ENCODE results near the gene LUZP4. TPM values are rescaled to one million over a fixed set of nuclear protein-coding genes. Genes with fewer than 3 reads are reported as not detected.

LUZP4 gene
- total and polyA plus RNA-seq, 2 of the 8 experiments (the other 6 are each of a cell fraction or from before 2014, with no cell fraction given): 0.17 TPM; not detected in 1

GRCh38 chrX:115257711-115258110 lies 31.8 kb upstream of the LUZP4 start:
- Histone ChIP-seq H3K23ac (ENCODE audit: insufficient read length) (no peak overlapping the region), H3K79me1 (ENCODE audit: low read depth, low read length) (no peaks in the 10 kb centered on the region)
- POLR2A ChIA-PET (ENCODE audit: partially characterized antibody): no interaction called here

More at GRCh38 chrX:115257711-115258110, 31.8 kb upstream of the LUZP4 start:
- no peak overlapping the region for H2BK15ac ChIP-seq (ENCODE audit: low read length)
- H3K14ac ChIP-seq (ENCODE audit: insufficient read length): no peak overlapping the region
- H4K8ac ChIP-seq (ENCODE audit: extremely low read depth, insufficient read depth, low read length): no peak overlapping the region
- H4K5ac ChIP-seq (ENCODE audit: insufficient read length, low read depth, low read length): no peak overlapping the region
- H3K18ac ChIP-seq (ENCODE audit: extremely low read depth, low read length): no peak overlapping the region
- H3K9ac ChIP-seq (replicated peaks in 1 of 4; ENCODE audit: extremely low read depth in 1 of 4, low read depth in 3 of 4, low read length in 3 of 4): no peak overlapping the region
- no peaks in the 10 kb centered on the region for H3K23me2 ChIP-seq (ENCODE audit: low read depth, low read length)
- no peaks in the 10 kb centered on the region for H3K36me3 ChIP-seq (ENCODE audit: control insufficient read depth in 2 of 4, insufficient read depth in 4 of 4, low read length in 3 of 4)
- DNase-seq (ENCODE audit: low read depth in 1 of 2, low spot score in 2 of 2) (no peak), FAIRE-seq (no peak)
- H2AK5ac ChIP-seq (ENCODE audit: low read depth, low read length): no peak overlapping the region
- H3K79me2 ChIP-seq (ENCODE audit: control insufficient read depth in 1 of 2, insufficient read depth in 2 of 2, low read length in 2 of 2): no peaks in the 10 kb centered on the region
- H2BK20ac ChIP-seq (ENCODE audit: low read length): no peak overlapping the region
- H4K20me1 ChIP-seq (replicated peaks in 1 of 2; ENCODE audit: control insufficient read depth in 1 of 2, insufficient read depth in 2 of 2, low read length in 2 of 2): no peaks in the 10 kb centered on the region
- H4K91ac ChIP-seq (replicated peaks; ENCODE audit: insufficient read length, low read length): no peak overlapping the region
- no peaks in the 10 kb centered on the region for H3K27me3 ChIP-seq (replicated peaks in 1 of 4; ENCODE audit: control insufficient read depth in 3 of 4, extremely low read depth in 1 of 4, insufficient read depth in 3 of 4, low read length in 3 of 4)
- no peak overlapping the region for H2AFZ ChIP-seq (ENCODE audit: low read length)
- no peak overlapping the region for H3K4me3 ChIP-seq (ENCODE audit: extremely low read depth in 1 of 4, insufficient read depth in 2 of 4, low read depth in 3 of 4, low read length in 4 of 4)
- H3K4me2 ChIP-seq (ENCODE audit: insufficient read depth in 1 of 2, low read depth in 2 of 2, low read length in 2 of 2): no peak overlapping the region
- H3K4ac ChIP-seq (replicated peaks; ENCODE audit: insufficient read length, low read depth, low read length): no peak overlapping the region
- CTCF ChIA-PET (ENCODE audit: partially characterized antibody): interaction anchor here (2.0 kb wide), 1 partner anchor 11 kb away, joined by 6 read pairs; no protein-coding TSS in a partner anchor
- H3K9me3 ChIP-seq (ENCODE audit: insufficient read depth in 2 of 2, low read depth in 1 of 2, low read length in 1 of 2): no peaks in the 10 kb centered on the region
- no peak overlapping the region for H3K27ac ChIP-seq (ENCODE audit: low read depth, low read length)
- no peak for TF ChIP-seq SP1 (IDR thresholded peaks at IDR 0.05; ENCODE audit: low read depth, low read length)
- no peak for TF ChIP-seq CHD1 (IDR thresholded peaks at IDR 0.05; ENCODE audit: low read depth, low read length)
- no peak for TF ChIP-seq TAF7 (optimal IDR thresholded peaks at IDR 0.05; ENCODE audit: borderline replicate concordance, low read depth, low read length)
- TF ChIP-seq YY1 (IDR thresholded peaks at IDR 0.05; ENCODE audit: low read depth, low read length): no peak
- TF ChIP-seq HDAC6 (IDR thresholded peaks at IDR 0.05; ENCODE audit: low read depth, low read length): no peak
- TF ChIP-seq, protein P1, sequence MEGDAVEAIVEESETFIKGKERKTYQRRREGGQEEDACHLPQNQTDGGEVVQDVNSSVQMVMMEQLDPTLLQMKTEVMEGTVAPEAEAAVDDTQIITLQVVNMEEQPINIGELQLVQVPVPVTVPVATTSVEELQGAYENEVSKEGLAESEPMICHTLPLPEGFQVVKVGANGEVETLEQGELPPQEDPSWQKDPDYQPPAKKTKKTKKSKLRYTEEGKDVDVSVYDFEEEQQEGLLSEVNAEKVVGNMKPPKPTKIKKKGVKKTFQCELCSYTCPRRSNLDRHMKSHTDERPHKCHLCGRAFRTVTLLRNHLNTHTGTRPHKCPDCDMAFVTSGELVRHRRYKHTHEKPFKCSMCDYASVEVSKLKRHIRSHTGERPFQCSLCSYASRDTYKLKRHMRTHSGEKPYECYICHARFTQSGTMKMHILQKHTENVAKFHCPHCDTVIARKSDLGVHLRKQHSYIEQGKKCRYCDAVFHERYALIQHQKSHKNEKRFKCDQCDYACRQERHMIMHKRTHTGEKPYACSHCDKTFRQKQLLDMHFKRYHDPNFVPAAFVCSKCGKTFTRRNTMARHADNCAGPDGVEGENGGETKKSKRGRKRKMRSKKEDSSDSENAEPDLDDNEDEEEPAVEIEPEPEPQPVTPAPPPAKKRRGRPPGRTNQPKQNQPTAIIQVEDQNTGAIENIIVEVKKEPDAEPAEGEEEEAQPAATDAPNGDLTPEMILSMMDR (IDR thresholded peaks at IDR 0.05; ENCODE audit: control extremely low read depth in 1 of 3, insufficient read depth in 1 of 3, low read depth in 1 of 3, low read length in 3 of 3): no peak
- no peak for TF ChIP-seq GTF2F1 (IDR thresholded peaks at IDR 0.05; ENCODE audit: borderline replicate concordance, low read depth, low read length)
- no peak for TF ChIP-seq SP4 (IDR thresholded peaks at IDR 0.05; ENCODE audit: low read length)
- no peak for TF ChIP-seq MAX (IDR thresholded peaks at IDR 0.05)
- no peak for TF ChIP-seq ASH2L (IDR thresholded peaks at IDR 0.05; ENCODE audit: low read length)
- no peak for TF ChIP-seq CREB1 (IDR thresholded peaks at IDR 0.05)
- no peak for TF ChIP-seq BRCA1 (IDR thresholded peaks at IDR 0.05; ENCODE audit: low read depth, low read length)
- H3K4me1 ChIP-seq (replicated peaks in 1 of 4; ENCODE audit: control insufficient read depth in 3 of 4, insufficient read depth in 4 of 4, low read length in 3 of 4): no peaks in the 10 kb centered on the region
- no peak overlapping the region for H2BK5ac ChIP-seq (ENCODE audit: low read depth, low read length)
- no peak overlapping the region for H2BK12ac ChIP-seq (ENCODE audit: low read depth, low read length)
- no peak overlapping the region for H2BK120ac ChIP-seq (replicated peaks; ENCODE audit: low read depth, low read length)
- no peak overlapping the region for H3K56ac ChIP-seq (replicated peaks; ENCODE audit: insufficient read length, low read depth, low read length)
